Measurements from ENCODE around the gene RNF214. TPM values are rescaled to one million over a fixed set of nuclear protein-coding genes. Genes with fewer than 3 reads are reported as not detected.

RNF214 gene
- total and polyA plus RNA-seq, 2 of the 4 experiments (the other 2 are of a cell fraction): 7.9 to 14.8 TPM

GRCh38 chr11:117305145-117305544 is 72.7 kb downstream of the RNF214 start:
- TF ChIP-seq RAD21 (IDR thresholded peaks at IDR 0.05; ENCODE audit: low read length) (no peak), RCOR1 (IDR thresholded peaks at IDR 0.05; ENCODE audit: insufficient replicate concordance, low read length) (no peak), MAFK (IDR thresholded peaks at IDR 0.05; ENCODE audit: low read depth, low read length) (no peak)
- no peak overlapping the region for H2BK20ac ChIP-seq (ENCODE audit: low read depth, low read length)
- no peaks in the 10 kb centered on the region for H3K27me3 ChIP-seq (ENCODE audit: control insufficient read depth, insufficient read depth, low read length)
- H3K14ac ChIP-seq (replicated peaks; ENCODE audit: low read depth, low read length): no peak overlapping the region
- 100% methylated on average over 1 of the region's 3 CpGs; no CpG with 5 or more reads in 1 of the 2 experiments for WGBS, 2 experiments (ENCODE audit: extremely low coverage in 2 of 2, insufficient read length in 1 of 2)
- H4K5ac ChIP-seq (ENCODE audit: low read depth, low read length): no peak overlapping the region
- H3K18ac ChIP-seq (ENCODE audit: low read depth, low read length): no peak overlapping the region
- H2BK120ac ChIP-seq (ENCODE audit: low read depth, low read length): no peak overlapping the region
- no peak overlapping the region for H3K27ac ChIP-seq (ENCODE audit: insufficient read depth, low read length)
- ATAC-seq (ENCODE audit: low read depth): no peak
- peaks cover 7 to 38% of the 10 kb centered on the region in 2 experiments for H3K79me1 ChIP-seq (ENCODE audit: low read depth in 1 of 2, low read length in 2 of 2)
- no peak overlapping the region for H2AK9ac ChIP-seq (replicated peaks; ENCODE audit: low read depth, low read length, poor library complexity)
- H3K36me3 ChIP-seq (ENCODE audit: control insufficient read depth, insufficient read depth, low read length): peaks cover 5% of the 10 kb centered on the region
- intact Hi-C loops (cut with micrococcal nuclease): no loop called here
- H4K8ac ChIP-seq (ENCODE audit: low read depth in 2 of 2, low read length in 2 of 2): no peak overlapping the region
- H4K91ac ChIP-seq (ENCODE audit: insufficient read depth, low read depth, low read length): no peak overlapping the region
- H4K20me1 ChIP-seq (ENCODE audit: insufficient read depth, low read length): peaks cover 15% of the 10 kb centered on the region; the same call in 1 of the 2 replicates
- no peak overlapping the region for H3K4me3 ChIP-seq (ENCODE audit: insufficient read depth, low read depth, low read length)
- ChIA-PET POLR2A (ENCODE audit: unreplicated experiment) (no interaction called here), CTCF (interaction anchor here (0.6 kb wide), 1 partner anchor 10 kb away, joined by 3 read pairs; no protein-coding TSS in a partner anchor)
- no peak overlapping the region for H2AK5ac ChIP-seq (ENCODE audit: low read depth, low read length)
- H3K9ac ChIP-seq (ENCODE audit: low read depth, low read length): no peak overlapping the region
- H3K56ac ChIP-seq (ENCODE audit: extremely low read depth, insufficient read depth, low read length): no peak overlapping the region
- H3K4me2 ChIP-seq (ENCODE audit: low read depth, low read length): no peak overlapping the region
- no peak overlapping the region for H2AFZ ChIP-seq (replicated peaks; ENCODE audit: low read length, poor library complexity)
- no peak overlapping the region for H3K23ac ChIP-seq (ENCODE audit: low read depth, low read length)
- H2BK15ac ChIP-seq (ENCODE audit: low read depth, low read length): no peak overlapping the region
- H3K4me1 ChIP-seq (ENCODE audit: control insufficient read depth, insufficient read depth, low read length): peaks cover 8% of the 10 kb centered on the region; the same call in 1 of the 2 replicates
- dilution Hi-C loops (cut with HindIII; ENCODE audit: low sequenced_read_pairs, unreplicated experiment): no loop called here
- H3K9me3 ChIP-seq (ENCODE audit: control insufficient read depth, insufficient read depth, low read length): no peaks in the 10 kb centered on the region
- H2BK5ac ChIP-seq (ENCODE audit: low read depth, low read length, poor library complexity, severe bottlenecking): no peak overlapping the region
- no peak overlapping the region for H3K4ac ChIP-seq (ENCODE audit: low read depth, low read length)
- no peak for DNase-seq
- in situ Hi-C loops (cut with MboI; ENCODE audit: low sequenced_read_pairs): no loop called here
- no TSS peak for BruUV-seq (replicated peaks)
- H3K9me1 ChIP-seq (ENCODE audit: insufficient read depth, low read length): peaks cover 7% of the 10 kb centered on the region; the same call in 1 of the 2 replicates
